Measurements from ENCODE around the gene DCST2.

- TF ChIP-seq CTCF (IDR thresholded peaks at IDR 0.05) (no peak), POLR2A (IDR thresholded peaks at IDR 0.05) (no peak)
Observed at GRCh38 chr1:155064111-155064831, 30.7 kb upstream of the DCST2 start.
